Measurements from ENCODE around the gene FUT3. TPM values are rescaled to one million over a fixed set of nuclear protein-coding genes. Genes with fewer than 3 reads are reported as not detected.

The FUT3 gene
- total and polyA plus RNA-seq, 12 donors: 0.14 to 0.20 (median 0.16) TPM; not detected in 8

DNA sequence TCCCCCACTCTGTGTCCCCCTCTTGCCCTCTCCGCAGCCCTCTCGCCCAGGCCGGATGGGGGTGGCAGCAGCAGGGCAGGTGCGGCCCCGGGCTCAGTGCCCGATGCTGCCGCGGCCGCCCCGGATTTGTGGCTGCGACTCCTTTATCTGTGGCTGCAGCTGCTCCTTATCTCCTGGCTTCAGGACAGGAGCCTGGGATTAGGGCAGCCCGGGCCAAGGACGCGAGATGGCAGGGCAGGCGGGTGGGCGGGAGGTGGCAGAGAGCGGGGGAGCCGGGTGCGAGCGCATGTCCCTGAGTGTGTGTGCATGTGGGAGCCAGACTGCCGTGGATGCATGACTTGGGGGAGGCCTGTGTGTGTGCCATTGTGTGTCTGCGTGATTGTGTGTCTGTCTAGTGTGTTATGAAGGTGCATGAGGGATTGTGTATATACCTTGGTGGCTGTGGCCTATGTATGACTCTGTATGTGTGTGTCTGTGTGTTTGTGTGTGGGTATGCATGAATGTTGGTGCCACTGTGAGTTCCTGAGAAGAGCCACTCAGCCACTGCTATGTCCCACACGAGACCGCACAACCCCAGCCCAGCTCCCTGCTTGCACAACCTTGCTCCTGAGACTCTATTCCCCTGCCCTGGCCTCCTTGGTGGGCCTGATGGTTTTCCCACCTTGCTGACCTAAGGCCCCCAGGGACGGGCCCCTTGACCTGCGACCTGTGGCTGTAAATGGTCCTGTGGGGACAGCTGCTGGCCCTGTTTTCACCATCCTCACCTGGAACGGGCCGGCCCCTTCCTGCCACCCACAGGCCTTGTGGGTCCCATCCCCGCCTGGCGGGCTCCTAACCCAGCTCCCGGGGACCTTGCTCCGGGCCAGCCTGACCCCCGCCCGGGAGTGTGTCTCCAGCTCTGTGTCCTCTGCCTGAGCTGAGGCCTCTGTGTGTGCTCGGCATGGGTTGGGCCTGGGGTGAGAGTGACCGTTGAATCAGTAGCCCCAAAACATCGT, 51.7 kb downstream of the FUT3 start:
- intact Hi-C loops (cut with DNase I): loop anchor here in 1 of 2 donors (10.0 kb wide), 1 partner anchor 215 kb away; no protein-coding TSS in a partner anchor
- H3K4me1 ChIP-seq (replicated peaks in 1 of 2): peaks cover 33 to 36% of the 10 kb centered on the region in 2 donors
- no peaks in the 10 kb centered on the region for H3K27me3 ChIP-seq
- 47 to 61% (median 51%) methylated on average over 26 to 37 of the region's 37 CpGs for WGBS, 4 donors
- no peak overlapping the region for H3K4me3 ChIP-seq
- H3K9me3 ChIP-seq (replicated peaks in 1 of 3): no peaks in the 10 kb centered on the region
- H3K27ac ChIP-seq: peak overlapping the region in 4 of 5 donors; percentile 48 to 80 (median 62)
- DNase-seq: peak in 6 of 7 donors; percentile 77 to 89 (median 84)
- TF ChIP-seq CTCF (IDR thresholded peaks at IDR 0.05): no peak
- peak in 1 of 2 donors; percentile 18 for TF ChIP-seq POLR2A (IDR thresholded peaks at IDR 0.05)
- H3K36me3 ChIP-seq (replicated peaks in 1 of 2): no peaks in the 10 kb centered on the region

- TF ChIP-seq POLR2A (IDR thresholded peaks at IDR 0.05) (no peak), CTCF (IDR thresholded peaks at IDR 0.05) (no peak)
- WGBS, 4 donors: 87 to 94% (median 92%) methylated on average over 8 of the region's 8 CpGs
- no peak overlapping the region for H3K4me3 ChIP-seq
- no peaks in the 10 kb centered on the region for H3K9me3 ChIP-seq (replicated peaks in 1 of 3)
- DNase-seq: no peak
- intact Hi-C loops (cut with DNase I): no loop called here
- no peak overlapping the region for H3K27ac ChIP-seq
- H3K27me3 ChIP-seq: no peaks in the 10 kb centered on the region
- peaks cover 24% of the 10 kb centered on the region in 2 donors for H3K4me1 ChIP-seq (replicated peaks in 1 of 2)
- no peaks in the 10 kb centered on the region for H3K36me3 ChIP-seq (replicated peaks in 1 of 2)
These were observed 53.0 kb downstream of the FUT3 start for GRCh38 chr19:5798244-5798643.

DNA sequence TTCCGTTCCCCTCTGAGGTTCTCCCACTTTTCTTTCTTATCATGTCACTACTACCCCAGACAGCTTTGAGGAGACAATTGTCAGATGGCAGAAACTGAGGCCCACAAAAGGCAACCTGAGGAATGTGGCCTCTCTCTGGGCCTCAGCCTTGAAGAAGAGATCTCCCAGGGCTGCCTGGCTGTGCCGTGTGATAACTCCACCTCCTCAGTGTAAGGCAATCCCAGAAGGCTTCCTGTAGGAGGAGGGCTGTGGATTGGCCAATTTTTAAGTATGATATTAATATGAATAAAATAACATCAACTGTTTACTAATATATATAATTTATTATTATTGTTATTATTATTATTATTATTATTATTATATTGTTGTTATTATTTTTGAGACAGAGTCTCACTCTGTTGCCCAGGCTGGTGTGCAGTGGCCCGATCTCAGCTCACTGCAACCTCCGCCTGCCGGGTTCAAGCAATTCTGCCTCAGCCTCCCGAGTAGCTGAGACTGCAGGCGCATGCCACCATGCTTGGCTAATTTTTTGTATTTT, 55.8 kb downstream of the FUT3 start:
- 83 to 88% (median 88%) methylated on average over 7 of the region's 7 CpGs for WGBS, 4 donors
- no peaks in the 10 kb centered on the region for H3K36me3 ChIP-seq (replicated peaks in 1 of 2)
- TF ChIP-seq CTCF (IDR thresholded peaks at IDR 0.05) (no peak), POLR2A (IDR thresholded peaks at IDR 0.05) (no peak)
- DNase-seq: no peak
- H3K9me3 ChIP-seq (replicated peaks in 1 of 3): no peaks in the 10 kb centered on the region
- intact Hi-C loops (cut with DNase I): no loop called here
- no peaks in the 10 kb centered on the region for H3K27me3 ChIP-seq
- peaks cover 15 to 17% of the 10 kb centered on the region in 2 donors for H3K4me1 ChIP-seq (replicated peaks in 1 of 2)
- H3K27ac ChIP-seq: no peak overlapping the region
- H3K4me3 ChIP-seq: no peak overlapping the region

DNA sequence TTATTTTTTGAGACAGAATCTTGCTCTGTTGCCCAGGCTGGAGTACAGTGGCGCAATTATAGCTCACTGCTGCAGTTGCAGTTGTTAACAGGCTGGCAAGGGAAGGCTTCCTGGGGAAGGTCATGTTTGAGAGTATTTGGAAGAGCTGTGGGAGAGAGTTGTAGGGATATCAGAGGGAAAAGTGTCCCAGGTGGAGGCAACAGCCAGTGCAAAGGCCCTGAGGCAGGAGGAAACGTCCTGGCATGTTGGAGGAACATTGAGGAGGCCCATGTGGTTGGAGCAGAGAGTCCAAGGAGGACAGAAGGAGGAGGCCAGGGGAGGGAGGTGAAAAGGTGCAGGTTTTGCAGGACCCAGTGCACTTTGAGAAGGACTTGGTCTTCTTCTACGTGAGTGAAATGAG, 58.1 kb downstream of the FUT3 start:
- no peak for DNase-seq
- intact Hi-C loops (cut with DNase I): no loop called here
- 87 to 98% (median 96%) methylated on average over 3 of the region's 3 CpGs for WGBS, 4 donors
- H3K9me3 ChIP-seq (replicated peaks in 1 of 3): no peaks in the 10 kb centered on the region
- no peak overlapping the region for H3K4me3 ChIP-seq
- TF ChIP-seq CTCF (IDR thresholded peaks at IDR 0.05): no peak
- TF ChIP-seq POLR2A (IDR thresholded peaks at IDR 0.05): no peak
- H3K36me3 ChIP-seq (replicated peaks in 1 of 2): peaks cover 0 to 19% of the 10 kb centered on the region in 2 donors
- no peaks in the 10 kb centered on the region for H3K27me3 ChIP-seq
- H3K4me1 ChIP-seq (replicated peaks in 1 of 2): peaks cover 6 to 8% of the 10 kb centered on the region in 2 donors
- no peak overlapping the region for H3K27ac ChIP-seq

Measured in adrenal gland (tissue), 12 donors.